DOHH2 (cell line): ENCODE measurements around the gene RNF123.

Source experiments
- H3F3A ChIP-seq: fragments of 200-600 bp; sonication (generic), shearing (Covaris generic); 2 replicates; pipeline ENCODE4 v1.6.0; 2016; ENCODE audit warnings: antibody characterized with exemption, mild to moderate bottlenecking; ENCODE audit not compliant: control insufficient read depth, insufficient read depth
- H3K27ac ChIP-seq: fragments of 200-600 bp; sonication (generic); 2 replicates; pipeline ENCODE4 v1.5.1; 2014; ENCODE audit warnings: low read depth, mild to moderate bottlenecking, low read length, moderate library complexity
- H3K27me3 ChIP-seq: fragments of 200-600 bp; sonication (generic); 2 replicates; pipeline ENCODE4 v1.6.1; 2014; ENCODE audit warnings: mild to moderate bottlenecking, low read length, mixed read lengths; ENCODE audit not compliant: control insufficient read depth
- H3K36me3 ChIP-seq: fragments of 200-600 bp; sonication (generic); 2 replicates; pipeline ENCODE4 v1.6.1; 2014; ENCODE audit warnings: mild to moderate bottlenecking, low read length, moderate library complexity, mixed read lengths; ENCODE audit not compliant: control insufficient read depth
- H3K4me1 ChIP-seq: fragments of 200-600 bp; sonication (generic); 2 replicates; pipeline ENCODE4 v1.6.1; 2014; ENCODE audit warnings: mild to moderate bottlenecking, low read length, mixed read lengths; ENCODE audit not compliant: control insufficient read depth
- H3K4me2 ChIP-seq: fragments of 200-600 bp; sonication (generic); 2 replicates; pipeline ENCODE4 v1.6.0; 2014; ENCODE audit warnings: mild to moderate bottlenecking, low read length, moderate library complexity
- H3K4me3 ChIP-seq: fragments of 200-600 bp; sonication (generic); 2 replicates; pipeline ENCODE4 v1.5.1; 2014; ENCODE audit warnings: mild to moderate bottlenecking, low read length, mixed read lengths
- H3K79me2 ChIP-seq: fragments of 200-600 bp; sonication (generic); 2 replicates; pipeline ENCODE4 v1.6.1; 2014; ENCODE audit warnings: mild to moderate bottlenecking, low read length, mixed read lengths; ENCODE audit not compliant: control insufficient read depth
- H3K9me2 ChIP-seq: fragments of 200-600 bp; sonication (generic); replicated peaks from 2 replicates; pipeline ENCODE4 v1.6.1; 2014; ENCODE audit warnings: mild to moderate bottlenecking, low read length, mixed read lengths; ENCODE audit not compliant: control insufficient read depth
- H3K9me3 ChIP-seq: fragments of 200-600 bp; sonication (generic); 2 replicates; pipeline ENCODE4 v1.6.1; 2014; ENCODE audit warnings: antibody characterized with exemption, low read length, mixed read lengths; ENCODE audit not compliant: control insufficient read depth, insufficient read depth
- H4K20me1 ChIP-seq: fragments of 200-600 bp; sonication (generic); 2 replicates; pipeline ENCODE4 v1.6.0; 2014; ENCODE audit warnings: low read depth, mild to moderate bottlenecking, antibody characterized with exemption, low read length, moderate library complexity; ENCODE audit not compliant: control insufficient read depth, insufficient read depth
- CTCF ChIP-seq: fragments of 200-600 bp; sonication (generic); IDR thresholded peaks from one replicate; pipeline ENCODE4 v1.5.1; 2014; ENCODE audit warnings: antibody characterized with exemption, mild to moderate bottlenecking, low read depth, low read length; ENCODE audit not compliant: poor library complexity, severe bottlenecking
- EZH2phosphoT487 ChIP-seq: fragments of 200-600 bp; sonication (generic); IDR thresholded peaks from 2 replicates; pipeline ENCODE4 v1.6.1; 2017; ENCODE audit warnings: borderline replicate concordance, mild to moderate bottlenecking, antibody characterized with exemption, low read length, moderate library complexity, mixed read lengths

The RNF123 gene

GRCh38 chr3:49751501-49751900 lies 62.1 kb downstream of the RNF123 start:
- Histone ChIP-seq H3K27ac (no peak overlapping the region), H3K79me2 (peaks cover 71% of the 10 kb centered on the region), H3K4me2 (no peak overlapping the region), H3K9me2 (no peaks in the 10 kb centered on the region), H3K27me3 (no peaks in the 10 kb centered on the region), H4K20me1 (0 out of 2 replicates have a peak, but pooled peaks cover 2% of the 10 kb centered on the region), H3K4me3 (no peak overlapping the region), H3F3A (peaks cover 10% of the 10 kb centered on the region), H3K9me3 (no peaks in the 10 kb centered on the region), H3K36me3 (peaks cover 22% of the 10 kb centered on the region), H3K4me1 (no peaks in the 10 kb centered on the region)
- TF ChIP-seq CTCF, result no peak
- TF ChIP-seq EZH2phosphoT487, result no peak

GRCh38 chr3:49754536-49754935 lies 65.2 kb downstream of the RNF123 start:
- H3K4me1 ChIP-seq, result no peaks in the 10 kb centered on the region
- no peak overlapping the region for H3K27ac ChIP-seq
- H3K4me2 ChIP-seq, result no peak overlapping the region
- H3K36me3 ChIP-seq, result peaks cover 3% of the 10 kb centered on the region
- H3K4me3 ChIP-seq, result no peak overlapping the region
- no peaks in the 10 kb centered on the region for H4K20me1 ChIP-seq
- H3K9me2 ChIP-seq, result no peaks in the 10 kb centered on the region
- no peaks in the 10 kb centered on the region for H3K9me3 ChIP-seq
- TF ChIP-seq CTCF (no peak), EZH2phosphoT487 (no peak)
- peaks cover 87% of the 10 kb centered on the region for H3K79me2 ChIP-seq
- peaks cover 1% of the 10 kb centered on the region; the same call in 1 of the 2 replicates for H3F3A ChIP-seq
- no peaks in the 10 kb centered on the region for H3K27me3 ChIP-seq

GRCh38 chr3:49756036-49756435 lies 66.7 kb downstream of the RNF123 start:
- H3K9me2 ChIP-seq, result no peaks in the 10 kb centered on the region
- H3K9me3 ChIP-seq, result no peaks in the 10 kb centered on the region
- H3K4me2 ChIP-seq, result no peak overlapping the region
- H3F3A ChIP-seq, result 0 out of 2 replicates have a peak, but pooled peaks cover 2% of the 10 kb centered on the region
- H3K27ac ChIP-seq, result no peak overlapping the region
- H3K4me1 ChIP-seq, result no peaks in the 10 kb centered on the region
- no peaks in the 10 kb centered on the region for H4K20me1 ChIP-seq
- H3K4me3 ChIP-seq, result no peak overlapping the region
- TF ChIP-seq CTCF (no peak), EZH2phosphoT487 (no peak)
- H3K27me3 ChIP-seq, result no peaks in the 10 kb centered on the region
- H3K36me3 ChIP-seq, result no peaks in the 10 kb centered on the region; the same call in 1 of the 2 replicates
- peaks cover 87% of the 10 kb centered on the region for H3K79me2 ChIP-seq
